NCI-H524 (cell line): ENCODE measurements around the gene TSSC4.
A peak's percentile ranks its signal among the peaks of the same experiment; 100 is the strongest.

Experiments used
- DNase-seq, 2 experiments: peaks; one replicate each; lab custom pipeline; 2025; lab: John Stamatoyannopoulos, UW

The TSSC4 gene

DNA sequence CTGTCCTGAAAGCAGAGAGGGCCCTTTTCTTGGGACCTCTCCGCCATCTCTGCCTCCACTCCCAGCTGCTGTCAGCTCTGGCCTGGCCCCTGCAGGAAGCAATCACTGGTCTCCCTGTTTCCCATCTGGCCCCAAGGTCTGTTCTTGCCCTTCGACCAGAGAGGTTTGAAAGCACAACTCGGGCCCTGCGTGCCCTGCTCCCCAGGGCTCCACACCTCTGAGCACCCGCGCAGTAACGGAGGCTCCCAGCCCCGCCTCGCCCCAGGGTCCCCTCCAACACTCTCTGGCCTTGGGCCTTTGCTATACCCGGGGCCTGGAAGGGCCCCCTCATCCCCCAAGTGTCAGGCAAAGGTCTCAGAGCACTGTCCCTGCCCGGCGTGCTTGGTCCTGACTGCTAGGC, 31.2 kb upstream of the TSSC4 start:
- DNase-seq, result no peak

DNA sequence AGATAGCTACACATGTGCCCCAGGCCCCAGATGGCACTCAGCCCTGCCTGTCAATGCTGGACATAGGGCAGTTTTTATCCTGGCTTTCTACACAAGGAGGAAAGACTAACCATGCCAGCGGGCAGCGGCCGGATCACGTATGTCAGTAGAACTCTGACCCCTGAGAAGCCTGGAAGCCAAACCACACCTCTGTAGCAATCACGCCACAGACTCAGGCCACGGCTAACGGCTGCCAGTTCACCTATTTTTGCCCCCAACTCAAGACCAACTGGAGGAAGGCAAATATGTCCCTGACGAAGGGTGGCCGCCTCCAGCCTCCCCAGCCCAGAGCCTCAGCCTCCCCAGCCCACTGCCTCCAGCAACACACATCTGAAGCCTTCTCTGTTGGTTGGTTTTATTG, 30.7 kb upstream of the TSSC4 start:
- no peak for DNase-seq

DNA sequence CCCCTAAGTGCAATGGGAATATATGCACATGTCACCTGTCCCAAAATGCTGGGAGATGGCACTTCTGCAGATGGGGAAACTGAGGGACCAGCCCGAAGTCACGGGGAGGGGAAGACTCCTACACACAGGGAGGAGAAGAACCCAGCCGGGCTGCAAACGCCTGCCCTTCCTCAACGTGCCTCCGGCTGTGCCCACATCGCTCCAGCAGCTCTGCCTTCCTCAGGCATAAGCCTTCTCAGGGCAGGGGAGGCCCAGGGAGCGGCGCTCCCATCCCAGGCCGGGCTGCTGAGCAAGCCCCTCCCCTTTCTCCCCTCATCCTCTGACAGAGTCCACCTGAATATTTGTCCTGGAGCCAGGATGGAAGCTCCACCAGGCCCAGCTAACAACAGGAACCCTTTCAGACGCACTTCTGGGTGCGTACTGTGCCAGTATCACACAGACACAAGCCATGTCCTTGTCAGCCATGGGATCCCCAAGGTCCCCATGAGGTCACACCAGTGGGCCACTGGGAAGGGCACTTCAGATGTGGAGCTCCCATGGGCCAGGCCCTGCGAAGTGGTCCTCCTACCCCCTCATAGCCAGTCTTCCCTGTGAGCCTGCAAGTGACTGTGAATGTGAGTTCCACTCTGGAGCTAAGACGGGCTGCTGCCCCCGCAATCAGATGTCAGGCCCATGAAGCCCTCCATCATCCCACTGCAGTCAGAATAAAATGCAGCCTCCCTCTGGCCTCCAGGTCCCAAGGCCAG, 25.9 kb upstream of the TSSC4 start:
- no peak for DNase-seq

DNA sequence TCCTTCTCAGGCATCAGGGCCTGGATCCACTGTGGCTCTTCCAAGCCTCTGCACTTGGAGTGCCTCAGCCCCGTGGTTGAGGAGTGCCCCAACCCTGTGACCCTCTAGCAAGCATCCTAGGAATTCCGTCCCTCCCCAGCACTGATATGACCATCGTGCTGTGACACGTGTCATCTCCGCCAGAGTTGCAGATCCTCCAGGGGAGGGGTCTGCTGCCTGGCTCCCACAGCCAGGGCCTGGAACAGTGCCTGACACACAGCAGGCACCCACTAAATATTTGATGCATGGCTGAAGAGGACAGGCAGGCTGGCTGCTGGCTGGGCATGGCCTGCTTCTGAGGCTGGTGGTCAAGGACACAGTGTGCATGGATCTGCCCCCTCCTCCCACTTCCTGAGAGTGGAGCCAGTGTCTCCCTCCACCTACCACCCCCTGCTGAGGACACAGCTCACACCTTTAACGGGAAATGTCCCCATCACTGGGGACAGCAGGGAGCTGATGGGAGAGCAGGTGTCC, 25.2 kb upstream of the TSSC4 start:
- no peak for DNase-seq

DNA sequence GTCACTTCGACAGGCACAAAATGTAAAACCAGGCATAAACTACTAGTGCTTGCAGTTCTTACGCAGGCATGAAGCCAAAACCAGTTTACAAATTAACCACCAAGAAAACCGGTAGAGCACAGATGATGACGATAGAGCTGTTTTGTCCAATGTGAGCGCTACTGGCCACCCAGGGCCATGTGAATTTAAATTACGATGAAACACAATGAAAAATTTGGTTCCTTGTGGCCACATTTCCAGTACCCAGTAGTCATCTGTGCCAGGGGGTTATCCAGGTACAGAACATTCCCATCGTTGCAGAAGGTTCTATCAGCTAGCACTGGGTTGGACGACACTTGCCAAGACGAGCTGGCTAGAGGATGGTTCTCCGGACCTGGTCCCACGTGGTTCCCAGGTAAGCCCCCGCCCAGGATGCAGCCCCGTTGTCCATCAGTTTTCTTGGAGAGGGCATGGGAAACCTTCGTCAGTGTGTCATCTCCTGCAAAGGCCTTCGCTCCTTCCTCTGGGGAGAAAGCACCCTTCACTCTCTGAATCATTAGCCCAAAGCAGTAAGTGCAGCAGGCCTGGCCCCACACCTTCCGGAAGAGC, 24.5 kb upstream of the TSSC4 start:
- DNase-seq, result no peak

DNA sequence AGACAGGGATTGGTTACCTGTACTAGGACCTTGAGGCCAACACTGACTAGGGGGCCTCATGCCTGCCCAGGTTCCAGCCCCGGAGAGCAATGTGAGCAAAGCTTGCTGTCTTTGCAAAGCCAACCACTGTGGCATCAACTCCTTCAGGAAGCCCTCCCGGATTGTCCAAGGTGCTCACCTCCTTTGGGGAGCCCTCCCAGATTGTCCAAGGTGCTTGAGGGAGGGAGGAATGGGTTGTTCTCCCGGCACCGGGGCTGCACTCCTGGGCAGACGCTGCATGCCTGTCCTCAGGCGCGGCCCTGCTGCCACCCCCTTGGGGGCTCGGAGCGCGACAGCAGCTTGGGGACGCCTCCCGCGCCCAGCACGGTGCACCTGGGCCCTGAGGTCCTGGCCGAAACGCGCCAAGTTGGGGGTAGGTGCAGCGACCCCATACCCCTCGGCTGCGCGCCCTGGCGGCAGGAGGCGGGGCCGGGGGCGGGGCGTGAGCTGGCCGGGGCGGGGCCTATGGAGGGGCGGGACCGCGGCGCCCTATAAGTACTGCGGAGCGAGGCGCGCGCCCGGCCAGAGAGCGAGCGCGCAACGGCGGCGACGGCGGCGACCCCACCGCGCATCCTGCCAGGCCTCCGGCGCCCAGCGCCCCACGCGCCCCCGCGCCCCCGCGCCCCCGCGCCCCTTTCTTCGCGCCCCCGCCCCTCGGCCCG, 23.6 kb upstream of the TSSC4 start, which contains the start of gene CD81:
TSS of gene CD81 (plus strand) at position 560 of the 701 bp plus-strand sequence. CDS start 240 bp downstream, outside the sequence.
- peak in 1 of 2 experiments; percentile 12 for DNase-seq

DNA sequence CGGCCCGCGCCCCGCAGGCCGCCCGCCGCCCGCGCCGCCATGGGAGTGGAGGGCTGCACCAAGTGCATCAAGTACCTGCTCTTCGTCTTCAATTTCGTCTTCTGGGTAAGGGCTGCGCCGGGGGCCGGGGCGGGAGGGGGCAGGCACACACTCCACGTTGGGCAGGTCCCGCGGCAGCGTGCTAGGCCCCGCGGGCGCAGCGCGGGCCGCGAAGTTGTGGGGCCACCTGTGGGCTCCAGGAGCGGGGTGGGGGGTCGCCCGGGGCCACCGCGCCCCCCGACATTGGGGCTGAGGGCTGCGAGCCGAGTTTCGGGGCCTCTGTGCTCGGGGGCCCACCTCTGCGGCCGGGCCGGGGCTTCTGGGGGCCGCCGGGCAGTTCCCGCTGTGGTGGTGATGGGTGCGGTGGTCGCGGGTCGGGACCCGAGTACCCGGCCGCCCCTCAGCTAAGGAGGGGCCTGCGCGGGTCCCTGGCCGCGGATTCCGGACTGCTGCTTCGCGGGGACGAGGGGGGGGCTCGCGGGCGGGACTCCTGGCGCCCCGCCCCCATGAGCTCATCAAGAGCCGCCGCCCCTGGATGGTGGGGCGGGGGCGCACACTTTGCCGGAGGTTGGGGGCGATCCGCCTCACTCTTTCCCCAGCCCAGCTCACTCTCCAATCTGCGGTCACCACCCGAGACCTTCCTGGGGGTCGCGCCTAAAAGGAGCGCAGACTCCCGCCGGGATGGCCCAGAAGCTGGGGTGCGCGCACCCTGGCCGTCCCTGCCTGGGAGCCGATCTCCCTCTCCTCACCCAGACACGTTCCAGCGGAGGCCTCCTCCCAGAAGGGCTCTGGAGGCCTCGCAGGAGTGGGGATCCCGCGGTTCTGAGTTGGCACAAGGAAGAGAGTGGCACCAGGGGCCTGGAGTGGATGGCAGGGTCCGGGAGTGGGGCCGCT, 22.8 kb upstream of the TSSC4 start:
- peak in 1 of 2 experiments; percentile 35 for DNase-seq

DNA sequence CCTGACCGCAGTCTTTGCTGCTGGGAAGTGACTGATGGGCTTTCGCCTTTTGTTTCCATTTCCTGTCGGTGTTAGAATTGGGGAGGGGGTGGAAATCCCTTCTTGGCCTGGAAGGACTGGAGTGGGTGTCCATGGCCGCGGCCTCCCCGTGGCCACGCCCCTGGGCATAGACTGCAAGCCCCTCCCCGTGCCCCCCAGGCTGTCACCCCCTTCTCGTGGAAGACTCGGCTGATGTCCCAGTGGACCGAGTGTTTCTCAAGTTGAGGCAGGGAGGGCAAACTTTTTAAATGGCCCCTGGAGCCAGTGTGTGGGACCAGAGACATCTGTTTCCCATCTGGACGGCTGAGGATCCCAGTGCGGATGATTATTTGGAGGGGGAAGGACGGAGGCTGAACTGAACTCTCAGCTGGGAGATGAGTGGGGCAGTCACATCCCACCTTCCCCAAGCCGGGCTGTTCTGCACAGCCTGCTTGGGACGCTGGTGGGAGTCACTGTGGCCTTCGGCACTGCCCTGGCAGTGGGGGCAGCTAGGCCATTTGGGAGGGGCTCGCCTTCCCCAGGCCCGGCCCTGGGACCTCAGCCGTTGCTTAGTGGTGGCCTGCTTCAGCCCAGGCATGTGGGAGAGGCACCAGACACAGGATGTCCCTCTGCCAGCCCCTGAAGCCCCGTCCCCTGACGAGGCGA, 21.9 kb upstream of the TSSC4 start:
- DNase-seq, result peak in 1 of 2 experiments; percentile 28

DNA sequence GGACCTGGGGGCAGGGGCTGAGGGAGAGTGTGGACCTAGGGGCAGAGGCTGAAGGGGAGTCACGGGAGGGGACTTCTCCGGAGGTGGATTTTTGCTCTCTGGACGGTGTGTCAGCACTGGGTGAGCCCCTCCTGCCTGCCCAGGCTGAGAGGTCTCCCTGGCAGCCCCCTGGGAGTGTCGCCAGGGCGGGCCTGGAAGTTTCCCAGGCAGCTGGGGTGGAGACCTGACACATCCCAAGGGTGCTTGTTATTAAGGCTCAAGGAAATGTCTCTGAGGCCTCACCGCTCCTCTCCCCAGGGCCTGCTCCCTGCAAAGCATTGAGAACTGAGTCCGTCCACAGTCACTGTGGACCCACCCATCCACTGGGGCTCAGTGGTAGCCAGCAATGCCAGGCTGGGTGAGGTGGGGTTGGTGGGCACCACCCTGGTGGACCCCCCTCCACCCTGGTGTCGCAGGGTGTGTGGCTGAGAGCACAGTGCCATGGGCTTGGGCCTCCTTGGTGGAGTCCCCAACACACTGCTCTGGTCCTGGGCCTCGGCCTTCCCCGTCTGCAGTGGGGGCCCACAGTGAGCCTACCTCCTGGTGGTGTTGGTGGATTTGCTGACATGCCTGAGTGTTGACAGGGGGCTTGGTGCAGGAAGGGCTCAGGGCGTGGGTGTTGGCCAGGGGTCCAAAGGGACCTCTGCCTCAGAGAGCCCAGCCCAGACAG, 20.9 kb upstream of the TSSC4 start:
- DNase-seq, result no peak

DNA sequence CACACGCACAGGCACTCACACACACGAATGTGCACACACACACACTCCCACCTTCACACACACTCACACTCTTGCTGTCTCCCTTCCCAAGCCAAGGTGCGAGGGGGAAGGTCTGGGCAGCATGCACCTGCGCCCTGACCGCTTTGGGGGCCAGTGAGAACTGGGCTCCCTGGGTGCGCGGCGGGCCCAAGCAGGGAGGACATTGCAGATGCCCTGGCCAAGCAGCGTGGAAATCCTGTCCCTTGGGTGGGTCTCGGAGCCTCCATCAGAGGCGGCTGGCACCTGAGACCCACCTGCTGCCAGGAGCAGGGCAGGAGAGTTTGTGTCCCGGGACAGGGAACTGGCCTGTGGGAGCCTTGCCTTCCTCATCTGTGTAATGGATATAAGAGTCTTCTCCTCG, 20.2 kb upstream of the TSSC4 start:
- DNase-seq, result no peak

DNA sequence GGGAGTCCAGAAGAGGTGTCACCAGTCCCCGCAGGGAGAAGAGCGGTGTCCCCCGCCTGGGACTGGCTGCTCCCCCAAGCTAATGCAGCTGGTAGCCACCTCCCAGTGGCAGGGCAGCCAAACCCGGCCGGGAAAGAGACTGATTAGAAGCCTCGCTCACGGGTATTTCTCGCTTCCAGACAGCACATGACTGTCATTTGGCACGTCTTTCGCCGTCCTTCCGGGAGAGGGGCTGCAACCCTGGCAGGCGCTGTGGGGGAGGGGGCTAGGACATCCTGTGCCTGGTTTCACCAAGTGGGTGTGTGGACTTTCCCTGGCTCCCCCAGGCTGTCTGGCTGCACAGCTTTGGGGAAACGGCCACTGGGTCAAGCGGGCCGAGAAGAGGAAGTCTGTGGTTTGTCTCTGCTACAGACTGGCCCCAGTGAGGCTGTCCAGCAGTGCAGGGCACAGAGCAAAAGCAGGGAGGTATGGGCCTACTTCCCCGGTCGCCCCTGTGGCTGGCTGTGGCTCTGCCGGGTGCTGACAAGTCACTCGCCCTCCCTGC, 19.7 kb upstream of the TSSC4 start:
- no peak for DNase-seq

DNA sequence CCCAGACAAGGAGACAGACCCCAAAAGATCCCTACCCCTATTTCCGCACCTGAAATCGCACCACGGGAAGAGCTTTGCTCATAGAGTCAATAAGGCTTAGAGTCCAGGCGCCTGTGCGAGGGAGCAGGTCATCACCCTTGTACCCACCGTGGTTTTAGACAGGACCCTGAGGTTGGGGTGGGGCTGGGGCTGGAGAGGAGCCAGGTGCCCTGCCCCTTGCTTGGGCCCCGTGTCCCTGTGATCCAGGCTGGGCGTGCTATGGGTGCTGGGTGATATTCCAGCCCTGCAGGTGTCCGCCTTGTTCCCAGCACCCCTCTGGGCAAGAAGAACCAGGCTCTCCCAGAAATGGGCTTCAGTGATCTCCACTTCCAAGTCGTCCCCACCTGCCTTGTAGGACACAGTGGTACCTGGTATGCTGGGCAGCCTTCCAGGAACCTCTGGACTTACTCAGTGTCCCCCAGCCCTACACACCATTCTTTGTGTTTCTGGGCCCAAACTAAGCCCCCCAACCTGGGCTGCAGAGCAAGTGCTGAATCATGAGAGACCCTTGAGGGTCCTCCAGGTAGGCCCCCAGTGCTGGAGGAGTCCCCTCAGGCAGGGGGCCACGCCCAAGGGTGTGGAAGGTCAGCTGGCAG, 18.9 kb upstream of the TSSC4 start:
- no peak for DNase-seq

DNA sequence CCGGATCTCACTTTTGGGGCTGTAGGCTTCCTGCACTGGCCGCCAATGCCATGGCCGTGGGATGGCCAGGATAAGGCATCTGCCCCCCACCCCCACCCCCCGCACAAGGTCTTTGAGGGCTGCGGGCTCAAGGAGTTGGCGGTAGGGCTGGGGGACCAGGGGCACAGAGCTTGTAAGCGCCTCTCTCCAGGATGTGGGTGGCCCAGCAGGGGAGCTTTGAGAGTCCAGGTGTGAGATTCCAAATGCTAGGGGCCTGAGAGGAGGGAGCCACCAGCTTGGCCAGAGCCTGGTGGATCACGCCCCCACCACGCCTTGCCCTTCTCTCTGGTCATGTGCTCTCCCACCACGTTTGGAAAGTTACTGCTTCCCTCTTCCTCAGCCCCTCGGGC, 18.4 kb upstream of the TSSC4 start:
- DNase-seq, result no peak

DNA sequence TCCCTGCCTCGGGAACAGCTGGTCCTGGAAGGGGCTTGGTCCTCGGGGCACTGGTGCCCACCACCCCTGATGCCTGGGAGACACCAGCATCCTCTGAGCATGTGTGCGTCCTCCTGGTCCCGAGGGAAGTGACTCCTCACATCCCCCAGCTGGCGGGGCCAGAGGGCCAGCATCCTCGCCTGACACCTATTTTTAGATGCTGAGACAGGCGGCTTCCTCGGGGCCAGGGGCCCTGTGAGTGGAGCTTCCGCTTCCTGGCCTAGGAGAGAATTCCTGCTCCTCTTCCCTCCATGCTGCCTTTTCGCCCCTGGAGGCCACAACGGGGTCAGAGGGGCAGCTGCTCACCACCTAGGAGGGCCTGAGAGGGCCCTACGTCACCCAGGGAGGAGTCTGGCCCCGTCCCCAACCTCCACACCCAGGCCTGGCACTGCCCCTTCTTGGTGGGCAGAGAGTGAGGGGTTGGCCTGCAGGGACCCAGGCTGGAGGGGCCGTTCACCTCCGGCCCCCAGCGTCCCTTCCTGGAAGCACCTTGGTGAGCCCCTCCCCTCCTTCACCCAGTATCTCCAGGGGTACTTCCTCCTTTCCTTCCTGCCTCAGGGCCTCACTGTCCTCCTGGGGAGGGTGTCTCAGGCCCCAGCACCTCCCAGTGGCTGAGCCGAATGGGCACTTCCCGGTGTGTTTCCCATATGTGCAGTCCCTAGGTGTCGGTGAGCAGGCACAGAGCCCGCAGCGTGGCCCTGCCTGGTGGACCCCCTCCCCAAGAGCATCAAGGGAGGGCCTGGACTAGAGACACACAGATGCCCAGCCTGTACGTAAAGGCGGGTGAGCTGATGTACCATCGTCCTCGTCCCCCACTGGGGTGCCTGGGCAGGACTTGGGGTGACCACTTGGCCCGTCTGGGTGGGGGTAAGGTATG, 17.4 kb upstream of the TSSC4 start:
- no peak for DNase-seq

DNA sequence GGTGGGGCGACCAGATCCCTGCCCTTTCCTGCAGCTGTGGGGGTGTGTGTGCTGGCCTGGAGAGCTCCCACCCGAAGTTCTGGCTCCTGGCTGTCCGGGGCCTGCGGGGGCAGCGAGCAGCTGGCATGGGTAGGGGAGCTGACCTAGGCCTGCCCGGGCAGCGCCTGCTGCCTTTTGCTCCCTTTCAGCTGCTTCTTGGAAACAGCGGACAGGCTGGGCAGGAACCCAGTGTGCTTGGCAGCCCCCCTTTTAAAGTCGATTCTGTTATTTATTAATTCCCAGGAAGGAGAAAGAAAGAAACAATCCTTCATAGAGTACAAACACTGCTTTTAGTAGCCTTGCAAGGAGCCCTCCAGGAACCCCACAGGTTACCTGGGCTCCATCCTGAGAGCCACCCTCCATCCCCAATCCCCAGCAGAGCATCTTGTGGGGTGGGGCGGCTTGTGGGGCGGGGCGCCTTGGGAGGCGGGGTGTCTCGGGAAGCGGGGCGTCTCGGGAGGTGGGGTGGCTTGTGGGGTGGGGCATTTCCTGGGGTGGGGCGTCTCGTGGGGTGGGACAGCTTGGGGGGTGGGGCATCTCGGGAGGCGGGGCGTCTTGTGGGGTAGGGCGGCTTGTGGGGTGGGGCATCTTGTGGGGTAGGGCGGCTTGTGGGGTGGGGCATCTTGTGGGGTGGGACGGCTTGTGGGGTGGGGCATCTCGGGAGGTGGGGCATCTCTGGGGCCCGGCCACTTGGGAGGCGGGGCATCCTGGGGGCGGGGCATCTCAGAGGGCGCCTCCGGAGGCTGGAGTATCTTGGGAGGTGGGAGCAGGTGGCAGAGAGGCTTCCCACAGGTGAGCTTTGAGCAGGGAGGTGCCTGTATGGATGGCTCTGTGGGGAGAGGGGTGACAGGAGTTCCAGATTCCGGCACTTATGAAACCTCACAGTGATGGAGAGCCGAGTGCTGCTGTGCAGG, 16.4 kb upstream of the TSSC4 start:
- DNase-seq, result no peak

DNA sequence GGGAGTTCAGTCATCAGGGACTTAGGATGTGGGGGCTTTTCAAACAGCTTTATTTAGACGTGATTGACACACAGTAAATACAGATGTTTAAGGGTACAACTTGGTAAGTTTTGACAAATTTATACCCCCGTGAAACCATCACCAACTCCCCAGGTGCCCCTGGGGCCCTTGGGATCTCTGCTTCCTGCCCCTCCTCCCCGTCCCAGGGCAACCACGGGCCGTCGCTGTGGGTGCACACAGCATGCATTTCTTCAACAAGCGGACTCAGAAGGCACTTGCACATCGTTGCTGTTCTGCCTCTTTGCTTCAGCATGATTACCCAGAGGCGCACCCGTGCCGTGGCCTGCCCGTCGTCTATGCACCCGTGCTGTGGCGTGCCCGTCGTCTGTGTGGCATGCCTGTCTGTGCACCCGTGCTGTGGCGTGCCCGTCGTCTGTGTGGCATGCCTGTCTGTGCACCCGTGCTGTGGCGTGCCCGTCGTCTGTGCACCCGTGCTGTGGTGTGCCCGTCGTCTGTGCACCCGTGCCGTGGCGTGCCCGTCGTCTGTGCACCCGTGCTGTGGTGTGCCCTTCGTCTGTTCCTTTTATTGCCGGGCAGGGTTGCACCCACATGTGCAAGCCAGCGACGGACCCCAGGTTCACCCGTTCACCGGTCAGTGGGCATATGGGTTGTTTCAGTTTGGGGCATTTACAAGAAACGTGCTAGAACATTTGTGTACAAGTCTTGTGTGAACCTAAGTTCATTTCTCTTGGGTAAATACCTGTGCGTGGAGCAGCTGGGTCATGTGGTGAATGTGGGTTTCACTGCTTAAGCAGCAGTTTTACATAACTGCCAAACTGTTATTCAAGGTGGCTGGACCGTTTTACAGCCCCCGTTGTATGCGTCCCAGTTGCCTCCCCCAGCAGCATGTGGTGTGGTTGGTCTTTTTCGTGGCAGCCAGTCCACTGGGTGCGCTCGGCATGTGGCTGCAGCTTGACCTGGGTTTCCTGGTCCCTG, 15.1 kb upstream of the TSSC4 start:
- DNase-seq, result no peak
